ENCODE results near the gene PPIL4.

- TF ChIP-seq, protein P1, sequence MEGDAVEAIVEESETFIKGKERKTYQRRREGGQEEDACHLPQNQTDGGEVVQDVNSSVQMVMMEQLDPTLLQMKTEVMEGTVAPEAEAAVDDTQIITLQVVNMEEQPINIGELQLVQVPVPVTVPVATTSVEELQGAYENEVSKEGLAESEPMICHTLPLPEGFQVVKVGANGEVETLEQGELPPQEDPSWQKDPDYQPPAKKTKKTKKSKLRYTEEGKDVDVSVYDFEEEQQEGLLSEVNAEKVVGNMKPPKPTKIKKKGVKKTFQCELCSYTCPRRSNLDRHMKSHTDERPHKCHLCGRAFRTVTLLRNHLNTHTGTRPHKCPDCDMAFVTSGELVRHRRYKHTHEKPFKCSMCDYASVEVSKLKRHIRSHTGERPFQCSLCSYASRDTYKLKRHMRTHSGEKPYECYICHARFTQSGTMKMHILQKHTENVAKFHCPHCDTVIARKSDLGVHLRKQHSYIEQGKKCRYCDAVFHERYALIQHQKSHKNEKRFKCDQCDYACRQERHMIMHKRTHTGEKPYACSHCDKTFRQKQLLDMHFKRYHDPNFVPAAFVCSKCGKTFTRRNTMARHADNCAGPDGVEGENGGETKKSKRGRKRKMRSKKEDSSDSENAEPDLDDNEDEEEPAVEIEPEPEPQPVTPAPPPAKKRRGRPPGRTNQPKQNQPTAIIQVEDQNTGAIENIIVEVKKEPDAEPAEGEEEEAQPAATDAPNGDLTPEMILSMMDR (conservative IDR thresholded peaks at IDR 0.05; ENCODE audit: low read depth in 2 of 2): no peak
- TF ChIP-seq POLR2AphosphoS5 (IDR thresholded peaks at IDR 0.05; ENCODE audit: low read depth) (no peak), ETS1 (IDR thresholded peaks at IDR 0.05) (no peak)
Measured at GRCh38 chr6:149541139-149541538, 4.7 kb downstream of the PPIL4 start.

Data from GM23338 (cell line).